GM13976 (cell line): ENCODE data around the gene SNX27.

Source experiments
- DNase-seq: peaks from one replicate; pipeline ENCODE4 v3.0.0; 2012; ENCODE audit warnings: low spot score
- in situ Hi-C: fragments of 300-500 bp; cut with MboI; formaldehyde crosslinking; loops from one replicate; pipeline ENCODE4 v1.12.0; 2022; ENCODE audit warnings: low sequenced_read_pairs, mixed read lengths, inconsistent platforms; ENCODE audit not compliant: unreplicated experiment
- TF ChIP-seq, protein P1 (sequence below): IDR thresholded peaks from 2 replicates; pipeline ENCODE4 v1.5.1; 2012; ENCODE audit warnings: borderline replicate concordance, mild to moderate bottlenecking; ENCODE audit not compliant: insufficient read depth; ENCODE audit errors: extremely low read depth, missing control alignments, control extremely low read depth

Gene SNX27

DNA sequence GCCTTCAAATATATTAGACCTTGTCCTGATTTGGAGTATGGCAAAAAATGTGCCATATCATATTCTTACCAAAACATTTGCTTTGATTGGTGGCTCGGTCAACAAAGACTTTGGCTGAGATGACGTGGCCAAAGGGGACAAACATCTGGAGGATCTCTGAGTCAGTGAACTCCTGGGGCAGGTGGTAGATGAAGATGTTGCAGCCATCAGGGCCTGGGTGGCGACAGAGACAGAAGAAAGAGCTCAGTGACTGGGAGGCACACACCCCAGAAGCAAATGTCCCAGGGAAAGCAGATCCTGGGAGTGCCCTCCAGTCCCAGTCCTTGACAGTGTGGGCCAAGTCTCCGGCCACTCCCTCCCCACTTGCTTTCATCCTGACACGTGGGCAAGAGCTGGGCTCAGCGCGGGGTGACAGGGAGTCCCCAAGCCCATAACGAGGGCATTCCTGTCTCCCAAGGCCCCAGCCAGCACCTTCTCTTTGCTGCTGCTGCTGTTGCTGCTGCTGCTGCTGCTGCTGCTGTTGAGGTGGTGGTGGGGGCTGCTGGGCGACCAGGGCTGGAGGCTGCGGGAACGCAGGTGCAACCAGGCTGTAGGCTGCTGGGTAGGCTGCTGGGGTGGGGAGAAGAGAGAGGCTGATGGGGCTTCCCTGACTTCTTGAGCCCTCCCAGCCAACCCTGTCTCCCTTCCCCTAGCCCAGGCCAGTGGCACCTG, 94.1 kb downstream of the SNX27 start:
- no peak for DNase-seq
- in situ Hi-C loops, result no loop called here
- TF ChIP-seq, protein P1, sequence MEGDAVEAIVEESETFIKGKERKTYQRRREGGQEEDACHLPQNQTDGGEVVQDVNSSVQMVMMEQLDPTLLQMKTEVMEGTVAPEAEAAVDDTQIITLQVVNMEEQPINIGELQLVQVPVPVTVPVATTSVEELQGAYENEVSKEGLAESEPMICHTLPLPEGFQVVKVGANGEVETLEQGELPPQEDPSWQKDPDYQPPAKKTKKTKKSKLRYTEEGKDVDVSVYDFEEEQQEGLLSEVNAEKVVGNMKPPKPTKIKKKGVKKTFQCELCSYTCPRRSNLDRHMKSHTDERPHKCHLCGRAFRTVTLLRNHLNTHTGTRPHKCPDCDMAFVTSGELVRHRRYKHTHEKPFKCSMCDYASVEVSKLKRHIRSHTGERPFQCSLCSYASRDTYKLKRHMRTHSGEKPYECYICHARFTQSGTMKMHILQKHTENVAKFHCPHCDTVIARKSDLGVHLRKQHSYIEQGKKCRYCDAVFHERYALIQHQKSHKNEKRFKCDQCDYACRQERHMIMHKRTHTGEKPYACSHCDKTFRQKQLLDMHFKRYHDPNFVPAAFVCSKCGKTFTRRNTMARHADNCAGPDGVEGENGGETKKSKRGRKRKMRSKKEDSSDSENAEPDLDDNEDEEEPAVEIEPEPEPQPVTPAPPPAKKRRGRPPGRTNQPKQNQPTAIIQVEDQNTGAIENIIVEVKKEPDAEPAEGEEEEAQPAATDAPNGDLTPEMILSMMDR, result no peak

DNA sequence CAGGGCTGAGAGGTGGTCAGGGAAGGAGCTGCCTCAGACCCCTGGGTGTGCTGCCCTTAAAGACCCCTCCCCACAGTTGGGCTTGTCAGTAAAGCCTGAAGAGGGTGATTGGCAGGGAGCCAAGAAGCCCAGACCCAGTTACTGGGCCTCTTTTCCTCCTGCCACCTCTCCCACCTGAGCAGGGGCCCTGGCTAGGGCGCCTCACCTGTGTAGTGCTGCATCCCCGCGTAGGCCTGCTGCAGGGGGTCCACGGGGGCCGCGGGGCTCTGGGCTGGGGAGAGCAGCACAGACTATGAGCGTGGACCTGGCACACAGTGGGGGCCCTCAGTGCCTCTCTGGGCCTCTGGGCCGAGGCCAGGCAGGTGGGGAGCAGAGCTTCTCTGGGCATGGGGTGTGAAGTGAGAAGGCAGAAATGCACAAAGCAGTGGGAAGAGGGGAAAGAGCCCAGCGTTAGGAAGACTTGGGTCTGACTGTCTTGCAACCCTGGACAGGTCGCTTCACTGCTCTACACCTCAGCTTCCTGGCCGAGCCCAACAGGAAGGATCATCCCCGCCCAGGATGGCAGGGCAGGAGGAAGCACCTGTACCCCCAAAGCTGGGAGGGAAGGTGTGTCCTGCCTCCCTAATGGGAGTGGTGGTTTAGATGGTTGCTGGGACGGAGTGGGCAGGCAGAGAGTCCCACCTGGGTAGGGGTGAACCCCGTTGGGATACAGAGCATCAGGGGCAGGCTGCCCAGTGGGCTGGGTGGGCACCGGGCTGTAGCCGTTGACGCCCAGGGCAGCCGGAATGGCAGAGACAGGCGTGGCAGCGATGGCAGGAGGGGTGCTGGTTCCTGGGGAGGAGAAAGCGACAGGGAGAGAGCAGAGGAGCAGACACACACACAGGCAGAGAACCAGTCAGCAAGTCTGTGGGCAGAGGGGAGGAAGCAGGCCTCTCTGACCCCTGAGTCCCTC, 94.9 kb downstream of the SNX27 start:
- in situ Hi-C loops, result no loop called here
- no peak for DNase-seq
- TF ChIP-seq, protein P1, result no peak

DNA sequence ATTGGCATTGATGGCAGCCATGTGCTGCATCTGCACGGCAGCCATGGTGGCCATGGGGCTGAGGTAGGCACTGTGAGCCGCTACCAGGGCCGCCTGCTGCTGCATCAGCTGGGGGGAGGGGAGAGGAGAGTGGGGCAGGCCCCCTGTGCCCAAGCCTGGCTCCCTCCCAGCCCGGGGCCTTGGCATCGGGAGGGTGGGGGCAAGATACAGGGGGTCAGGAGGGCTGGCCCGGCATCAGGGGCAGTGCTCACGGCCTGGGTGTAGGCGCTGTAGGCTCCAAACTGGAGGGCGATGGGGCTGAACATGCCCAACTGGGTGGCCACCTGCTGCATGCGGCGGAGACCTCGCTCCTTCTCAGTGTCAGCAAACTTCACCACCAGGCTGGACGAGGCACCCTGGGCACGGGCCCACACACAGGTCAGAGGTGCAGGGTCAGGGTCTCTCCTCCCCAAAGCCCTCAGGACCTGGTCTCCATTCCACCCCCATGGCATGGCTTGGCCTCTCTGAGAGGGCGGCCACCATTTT, 95.8 kb downstream of the SNX27 start:
- no peak for DNase-seq
- TF ChIP-seq, protein P1, result no peak
- in situ Hi-C loops, result no loop called here

DNA sequence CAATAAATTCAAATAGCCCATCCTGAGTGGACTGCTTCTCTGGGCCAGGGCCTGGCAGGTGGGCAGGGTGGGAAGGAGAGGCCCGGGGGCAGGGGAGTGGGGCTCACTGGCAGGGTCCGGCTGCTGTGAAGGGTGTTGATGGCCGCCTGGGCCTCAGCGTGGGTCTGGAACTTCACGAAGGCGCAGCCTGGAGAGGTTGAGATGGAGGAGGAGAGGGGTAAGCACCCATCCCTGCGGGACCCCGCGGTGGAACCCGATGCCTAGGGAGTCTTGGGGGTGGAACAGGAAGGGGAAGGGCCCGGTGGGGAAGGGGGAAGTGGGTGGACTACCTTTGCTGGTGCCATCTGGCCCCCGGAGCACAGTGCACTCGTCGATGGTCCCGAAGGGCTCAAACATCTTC, 97.0 kb downstream of the SNX27 start:
- no peak for DNase-seq
- TF ChIP-seq, protein P1, result no peak
- in situ Hi-C loops, result no loop called here

DNA sequence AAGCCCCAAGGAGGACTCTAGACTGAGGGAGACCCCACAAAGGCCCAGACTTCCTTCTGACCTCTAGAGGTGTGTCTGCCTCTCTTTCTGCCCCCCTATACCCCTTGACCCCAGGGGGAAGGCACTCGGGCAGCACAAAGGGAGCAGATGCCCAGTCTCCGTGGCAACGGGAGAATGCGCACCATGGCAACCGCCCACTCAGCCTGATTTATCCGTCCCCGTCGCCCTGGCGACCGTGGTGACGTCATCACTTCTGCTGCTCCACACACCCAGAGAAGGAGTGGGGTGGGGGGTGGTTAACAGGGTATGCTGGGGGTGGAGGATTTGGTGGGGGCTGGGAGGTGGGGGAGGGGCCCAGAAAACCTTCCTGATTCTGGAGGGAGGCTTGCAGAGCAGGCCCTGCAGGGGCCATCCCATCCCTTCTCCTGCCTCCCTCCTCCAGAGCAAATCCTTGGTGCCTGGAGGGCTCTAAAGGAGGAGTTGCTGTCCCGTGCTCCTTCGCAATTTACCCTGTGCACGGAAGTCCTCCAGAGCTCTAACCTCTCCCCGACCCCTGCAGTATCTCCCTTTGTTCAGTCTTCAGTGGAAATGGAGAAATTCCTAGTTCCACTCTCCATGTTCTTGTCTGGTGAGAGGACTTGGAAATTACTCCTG, 98.5 kb downstream of the SNX27 start:
- in situ Hi-C loops, result no loop called here
- no peak for DNase-seq
- TF ChIP-seq, protein P1, result no peak

DNA sequence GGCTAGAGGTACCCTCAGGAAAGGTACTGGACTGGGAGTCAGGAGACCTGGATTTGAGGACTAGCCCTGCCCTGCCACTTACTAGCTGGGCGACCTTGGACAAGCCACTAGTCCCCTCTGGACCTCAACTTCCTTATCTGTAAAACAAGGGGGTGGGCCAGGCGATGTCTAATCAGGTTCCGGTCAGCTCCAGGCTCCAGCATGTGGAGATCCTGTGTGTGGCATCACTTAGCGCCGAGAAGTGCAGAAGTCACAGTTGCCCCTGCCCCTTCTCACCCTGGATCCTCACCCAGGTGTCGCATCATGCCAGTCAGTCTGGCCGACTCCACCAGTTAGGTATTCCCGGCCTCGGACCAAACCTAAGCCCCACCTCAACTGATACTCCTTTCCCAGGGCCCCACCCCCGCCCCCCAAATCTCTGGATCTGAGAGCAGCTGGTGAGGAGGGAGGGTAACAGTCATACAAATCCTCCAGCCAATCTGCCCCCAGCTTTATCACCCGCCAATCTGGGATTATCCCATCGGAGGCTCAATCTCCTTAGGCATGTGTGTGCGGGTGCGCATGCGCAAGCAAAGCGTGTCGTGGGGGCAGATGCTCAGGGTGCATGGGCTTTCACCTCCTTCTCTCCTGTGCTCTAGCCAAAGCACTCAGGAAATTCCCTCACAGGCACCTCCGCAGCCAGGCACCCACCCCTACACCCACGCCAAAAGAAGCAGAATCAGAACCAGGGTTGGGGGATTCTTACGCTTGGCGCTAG, 99.4 kb downstream of the SNX27 start:
- in situ Hi-C loops, result no loop called here
- TF ChIP-seq, protein P1, result no peak

More for the DNA sequence above, 99.4 kb downstream of the SNX27 start:
- no peak for DNase-seq
